ELF-1 (cell line): ENCODE measurements around the gene CDK5RAP2.

Experiments
- DNase-seq: peaks from one replicate; pipeline ENCODE4 v3.0.0-alpha.2; 2016; ENCODE audit warnings: low read depth, low spot score

CDK5RAP2 gene

GRCh38 chr9:120438836-120439546, 141.0 kb downstream of the CDK5RAP2 start:
- peak; percentile 23 for DNase-seq

- DNase-seq = no peak
Observed at GRCh38 chr9:120438111-120438510, 141.9 kb downstream of the CDK5RAP2 start.

- DNase-seq = no peak
Observed at GRCh38 chr9:120436983-120437475, 142.9 kb downstream of the CDK5RAP2 start.

- no peak for DNase-seq
Observed at GRCh38 chr9:120436446-120436845, 143.5 kb downstream of the CDK5RAP2 start.

GRCh38 chr9:120435091-120435490, 144.9 kb downstream of the CDK5RAP2 start:
- no peak for DNase-seq

- no peak for DNase-seq
Observed at GRCh38 chr9:120434532-120434931, 145.4 kb downstream of the CDK5RAP2 start.

GRCh38 chr9:120433701-120434100, 146.3 kb downstream of the CDK5RAP2 start:
- no peak for DNase-seq

- no peak for DNase-seq
Observed at GRCh38 chr9:120432600-120432999, 147.4 kb downstream of the CDK5RAP2 start.

- DNase-seq = no peak
Observed at GRCh38 chr9:120431268-120431667, 148.7 kb downstream of the CDK5RAP2 start.

GRCh38 chr9:120424248-120424647, 155.7 kb downstream of the CDK5RAP2 start:
- DNase-seq = no peak

- DNase-seq = no peak
Observed at GRCh38 chr9:120423812-120424211, 156.2 kb downstream of the CDK5RAP2 start.

GRCh38 chr9:120421977-120422376, 158.0 kb downstream of the CDK5RAP2 start:
- DNase-seq = no peak

GRCh38 chr9:120418315-120418714, 161.7 kb downstream of the CDK5RAP2 start:
- DNase-seq = no peak

GRCh38 chr9:120416781-120417427, 163.1 kb downstream of the CDK5RAP2 start:
- DNase-seq = no peak

GRCh38 chr9:120413121-120414048, 166.6 kb downstream of the CDK5RAP2 start:
- peak; percentile 27 for DNase-seq

GRCh38 chr9:120412425-120412951, 167.5 kb downstream of the CDK5RAP2 start:
- peak; percentile 83 for DNase-seq

GRCh38 chr9:120411862-120412424, 168.0 kb downstream of the CDK5RAP2 start:
- DNase-seq = no peak

GRCh38 chr9:120410925-120411501, 169.0 kb downstream of the CDK5RAP2 start:
- no peak for DNase-seq

GRCh38 chr9:120408680-120409258, 171.2 kb downstream of the CDK5RAP2 start:
- DNase-seq = no peak

- DNase-seq = no peak
Observed at GRCh38 chr9:120405860-120406259, 174.1 kb downstream of the CDK5RAP2 start.

- DNase-seq = no peak
Observed at GRCh38 chr9:120405134-120405533, 174.8 kb downstream of the CDK5RAP2 start.
